B cell (primary cell): ENCODE results near the gene SLC9A6. TPM values are rescaled to one million over a fixed set of nuclear protein-coding genes. Genes with fewer than 3 reads are reported as not detected.

ENCODE experiments used
- ATAC-seq: fragments of 200-7000 bp; cut with Tn5 transposase; one replicate; pipeline ENCODE4 v1.10.0; 2021; ENCODE audit warnings: low read depth, mild to moderate bottlenecking, moderate number of reproducible peaks, moderate library complexity
- CTCF ChIA-PET: fragments of 350-600 bp; sonication (Branson Sonifier 250); formaldehyde crosslinking; loops from one replicate; lab custom pipeline; 2021; ENCODE audit warnings: antibody characterized with exemption, inconsistent platforms; lab: Charles Lee
- POLR2A ChIA-PET: fragments of 350-600 bp; sonication (Branson Sonifier 250); formaldehyde crosslinking; loops from one replicate; lab custom pipeline; 2021; ENCODE audit warnings: antibody characterized with exemption; lab: Charles Lee
- DNase-seq: peaks from one replicate; pipeline ENCODE4 v3.0.0; 2013
- H2AFZ ChIP-seq: 2 replicates; pipeline ENCODE4 v1.6.1; 2012; ENCODE audit warnings: mild to moderate bottlenecking, low read depth, low read length; ENCODE audit not compliant: insufficient read depth, poor library complexity, severe bottlenecking
- H3K27ac ChIP-seq, 2 donors: 1 replicate in 1 of 2; 2 replicates in 1 of 2; pipeline ENCODE4 v1.5.1; 2012 to 2013; ENCODE audit warnings: low read length in 2 of 2, mild to moderate bottlenecking in 2 of 2, moderate library complexity in 1 of 2
- H3K27me3 ChIP-seq, 4 experiments: fragments of 200-600 bp in 1 of 4; sonication (generic) in 1 of 4; replicated peaks in 1 of 4; 1 replicate in 2 of 4; 2 replicates in 2 of 4; pipeline versions ENCODE4 v1.6.1 to v1.7.0; 2013 to 2016; ENCODE audit warnings: low read length in 3 of 4, mild to moderate bottlenecking in 2 of 4, mixed read lengths in 1 of 4, moderate library complexity in 1 of 4; ENCODE audit not compliant: insufficient read depth in 4 of 4, control insufficient read depth in 3 of 4; ENCODE audit errors: control extremely low read depth in 1 of 4
- H3K36me3 ChIP-seq, 2 experiments: replicated peaks in 1 of 2; 1 replicate in 1 of 2; 2 replicates in 1 of 2; pipeline versions ENCODE4 v1.6.1 to v1.7.1; 2013; ENCODE audit warnings: low read length in 1 of 2; ENCODE audit not compliant: insufficient read depth in 2 of 2, control insufficient read depth in 1 of 2; ENCODE audit errors: control extremely low read depth in 1 of 2, extremely low read depth in 1 of 2
- H3K4me1 ChIP-seq, 2 donors: fragments of 200-600 bp in 1 of 2; sonication (generic) in 1 of 2; 1 replicate in 1 of 2; 2 replicates in 1 of 2; pipeline versions ENCODE4 v1.5.1 to v1.6.1; 2013 to 2017; ENCODE audit warnings: low read length in 2 of 2; ENCODE audit not compliant: control insufficient read depth in 2 of 2, insufficient read depth in 2 of 2
- H3K4me2 ChIP-seq: replicated peaks from 2 replicates; pipeline ENCODE3; 2012; ENCODE audit warnings: mild to moderate bottlenecking, low read depth, low read length; ENCODE audit not compliant: poor library complexity, severe bottlenecking
- H3K4me3 ChIP-seq, 5 experiments: fragments of 200-600 bp in 1 of 5; sonication (generic) in 1 of 5; 1 replicate in 3 of 5; 2 replicates in 2 of 5; pipeline versions ENCODE4 v1.5.1 to v1.7.0; 2011 to 2016; ENCODE audit warnings: low read length in 4 of 5, mild to moderate bottlenecking in 4 of 5, low read depth in 2 of 5, control low read depth in 1 of 5, moderate library complexity in 1 of 5; ENCODE audit not compliant: insufficient read depth in 1 of 5; ENCODE audit errors: control extremely low read depth in 1 of 5, extremely low read depth in 1 of 5
- H3K79me2 ChIP-seq: fragments of 200-600 bp; sonication (generic); one replicate; pipeline ENCODE4 v1.6.0; 2016; ENCODE audit warnings: low read length; ENCODE audit not compliant: control insufficient read depth, insufficient read depth
- H3K9ac ChIP-seq: fragments of 200-600 bp; sonication (generic); 2 replicates; pipeline ENCODE4 v1.6.1; 2017; ENCODE audit warnings: mild to moderate bottlenecking, low read length, moderate library complexity
- H3K9me3 ChIP-seq, 3 donors: one replicate each; pipeline versions ENCODE4 v1.6.1 to v1.7.1; 2013; ENCODE audit warnings: low read length in 2 of 3; ENCODE audit not compliant: control insufficient read depth in 2 of 3, insufficient read depth in 1 of 3; ENCODE audit errors: control extremely low read depth in 1 of 3
- H4K20me1 ChIP-seq: 2 replicates; pipeline ENCODE4 v1.6.0; 2012; ENCODE audit warnings: mild to moderate bottlenecking, low read length; ENCODE audit not compliant: insufficient read depth, control insufficient read depth, poor library complexity, severe bottlenecking
- H3K27ac Mint-ChIP-seq: one replicate; pipeline ENCODE4 v1.8.0; 2021; ENCODE audit warnings: mixed read lengths
- H3K27me3 Mint-ChIP-seq: one replicate; pipeline ENCODE4 v1.8.0; 2021; ENCODE audit warnings: mixed read lengths
- H3K4me1 Mint-ChIP-seq: one replicate; pipeline ENCODE4 v1.8.0; 2021; ENCODE audit warnings: mixed read lengths
- H3K4me3 Mint-ChIP-seq: one replicate; pipeline ENCODE4 v1.8.0; 2021; ENCODE audit warnings: mixed read lengths
- H3K9me3 Mint-ChIP-seq: one replicate; pipeline ENCODE4 v1.8.0; 2022; ENCODE audit warnings: mixed read lengths; ENCODE audit not compliant: insufficient read depth
- CTCF ChIP-seq: fragments of 200-600 bp; IDR thresholded peaks from one replicate; pipeline ENCODE4 v1.8.0; 2022; ENCODE audit warnings: antibody characterized with exemption, mild to moderate bottlenecking
- EZH2 ChIP-seq: IDR thresholded peaks from 2 replicates; pipeline ENCODE4 v1.6.1; 2012; ENCODE audit warnings: borderline replicate concordance, low read depth, mild to moderate bottlenecking, moderate library complexity, low read length; ENCODE audit not compliant: insufficient read depth, poor library complexity, severe bottlenecking
- WGBS: methylation state at CpG from one replicate; pipeline ENCODE4 v1.1.5; 2013; ENCODE audit warnings: missing lambda C conversion rate; ENCODE audit not compliant: insufficient coverage; 5-methylcytosine and 5-hydroxymethylcytosine counted together
- intact Hi-C: fragments of 100-400 bp; cut with micrococcal nuclease; formaldehyde crosslinking; loops from one replicate; pipeline ENCODE4 v1.10.0; 2022
- polyA plus RNA-seq: library from polyadenylated mRNA; depleted of rRNA; stranded (reverse); fragments of >200 nt; gene quantifications from 2 replicates; pipeline ENCODE4 v1.2.3, GENCODE V29; 2012
- total RNA-seq, 2 donors: library from RNA; stranded (reverse); fragments of 120-200 nt in 1 of 2; gene quantifications; 1 replicate in 1 of 2; 2 replicates in 1 of 2; pipeline versions ENCODE4 v1.2.3 to v1.2.4, GENCODE V29; 2013 to 2022

The SLC9A6 gene
- total and polyA plus RNA-seq, 2 donors (not counting 1 experiment from before 2014, with no cell fraction given): 3.1 to 14.5 TPM

GRCh38 chrX:136039968-136040367, 54.7 kb downstream of the SLC9A6 start:
- H3K9me3 Mint-ChIP-seq: no peaks in the 10 kb centered on the region
- Histone ChIP-seq H3K27me3 (no peaks in the 10 kb centered on the region), H3K79me2 (no peaks in the 10 kb centered on the region), H3K27ac (no peak overlapping the region), H3K4me2 (no peak overlapping the region), H4K20me1 (no peaks in the 10 kb centered on the region), H3K9me3 (no peaks in the 10 kb centered on the region), H3K4me1 (no peaks in the 10 kb centered on the region), H3K4me3 (no peak overlapping the region), H2AFZ (no peak overlapping the region), H3K9ac (no peak overlapping the region), H3K36me3 (no peaks in the 10 kb centered on the region)
- intact Hi-C loops: no loop called here
- TF ChIP-seq EZH2: no peak
- no peak for TF ChIP-seq CTCF
- H3K4me3 Mint-ChIP-seq: no peak overlapping the region
- no peak for ATAC-seq
- no peaks in the 10 kb centered on the region for H3K4me1 Mint-ChIP-seq
- WGBS: no CpG with 5 or more reads among the region's 7 CpGs
- ChIA-PET CTCF (interaction anchor here (1.8 kb wide), 1 partner anchor 12 kb away, joined by 7 read pairs; no protein-coding TSS in a partner anchor), POLR2A (no interaction called here)
- no peak for DNase-seq
- no peak overlapping the region for H3K27ac Mint-ChIP-seq
- no peaks in the 10 kb centered on the region for H3K27me3 Mint-ChIP-seq

GRCh38 chrX:136041254-136041812, 56.1 kb downstream of the SLC9A6 start:
- WGBS: 100% methylated on average over 2 of the region's 7 CpGs
- Mint-ChIP-seq H3K27me3 (no peaks in the 10 kb centered on the region), H3K4me3 (no peak overlapping the region), H3K9me3 (no peaks in the 10 kb centered on the region), H3K27ac (no peak overlapping the region), H3K4me1 (no peaks in the 10 kb centered on the region)
- TF ChIP-seq EZH2 (no peak), CTCF (no peak)
- Histone ChIP-seq H3K9me3 (no peaks in the 10 kb centered on the region), H3K9ac (no peak overlapping the region), H2AFZ (no peak overlapping the region), H3K4me3 (no peak overlapping the region), H3K4me2 (no peak overlapping the region), H3K4me1 (no peaks in the 10 kb centered on the region), H3K27ac (no peak overlapping the region), H3K27me3 (no peaks in the 10 kb centered on the region), H3K36me3 (no peaks in the 10 kb centered on the region), H4K20me1 (no peaks in the 10 kb centered on the region), H3K79me2 (no peaks in the 10 kb centered on the region)
- DNase-seq: no peak
- intact Hi-C loops: no loop called here
- ATAC-seq: no peak
- CTCF ChIA-PET: no interaction called here
- POLR2A ChIA-PET: no interaction called here
